Left renal cortex interstitium (tissue), 4 donors: ENCODE results near the gene PKD1L1. TPM values are rescaled to one million over a fixed set of nuclear protein-coding genes. Genes with fewer than 3 reads are reported as not detected.

ENCODE experiments used
- DNase-seq, 4 donors: peaks; one replicate each; pipeline ENCODE4 v3.0.0-alpha.2; 2013; ENCODE audit warnings: low read depth in 4 of 4, low spot score in 2 of 4, missing footprints in 1 of 4
- polyA plus RNA-seq, 4 donors: library from polyadenylated mRNA; unstranded; fragments of 120-200 nt; gene quantifications; one replicate each; pipeline ENCODE4 v1.2.1, GENCODE V29; 2013; ENCODE audit not compliant: insufficient read length in 4 of 4

The PKD1L1 gene
- polyA plus RNA-seq, 4 donors: 0.14 to 0.27 (median 0.21) TPM

- DNase-seq: no peak
Observed at GRCh38 chr7:47878662-47879061, 69.6 kb downstream of the PKD1L1 start.

GRCh38 chr7:47877336-47877735 lies 70.9 kb downstream of the PKD1L1 start:
- DNase-seq: no peak

GRCh38 chr7:47875998-47876744 lies 72.1 kb downstream of the PKD1L1 start:
- DNase-seq: no peak

GRCh38 chr7:47875406-47875805 lies 72.9 kb downstream of the PKD1L1 start:
- DNase-seq: no peak

- DNase-seq: no peak
Observed at GRCh38 chr7:47873762-47874161, 74.5 kb downstream of the PKD1L1 start.

- DNase-seq: no peak
Observed at GRCh38 chr7:47867286-47867685, 81.0 kb downstream of the PKD1L1 start.

GRCh38 chr7:47866120-47866519 lies 82.1 kb downstream of the PKD1L1 start:
- DNase-seq: no peak

- no peak for DNase-seq
Observed at GRCh38 chr7:47852330-47853245, 95.7 kb downstream of the PKD1L1 start.

- DNase-seq: no peak
Observed at GRCh38 chr7:47847207-47847606, 101.1 kb downstream of the PKD1L1 start.

- no peak for DNase-seq
Observed at GRCh38 chr7:47846138-47846836, 102.0 kb downstream of the PKD1L1 start.

GRCh38 chr7:47844311-47844710 lies 104.0 kb downstream of the PKD1L1 start:
- DNase-seq: no peak

- DNase-seq: no peak
Observed at GRCh38 chr7:47843291-47843690, 105.0 kb downstream of the PKD1L1 start.

GRCh38 chr7:47839381-47839780 lies 108.9 kb downstream of the PKD1L1 start:
- no peak for DNase-seq

GRCh38 chr7:47837826-47838225 lies 110.4 kb downstream of the PKD1L1 start:
- no peak for DNase-seq

- DNase-seq: no peak
Observed at GRCh38 chr7:47836503-47837202, 111.6 kb downstream of the PKD1L1 start.

- DNase-seq: no peak
Observed at GRCh38 chr7:47836080-47836479, 112.2 kb downstream of the PKD1L1 start.

- DNase-seq: no peak
Observed at GRCh38 chr7:47833211-47833610, 115.1 kb downstream of the PKD1L1 start.

GRCh38 chr7:47832105-47832715 lies 116.1 kb downstream of the PKD1L1 start:
- DNase-seq: no peak

- no peak for DNase-seq
Observed at GRCh38 chr7:47830015-47830414, 118.3 kb downstream of the PKD1L1 start.

GRCh38 chr7:47827871-47828270 lies 120.4 kb downstream of the PKD1L1 start:
- DNase-seq: no peak
